Measurements from ENCODE around the gene RBM33. TPM values are rescaled to one million over a fixed set of nuclear protein-coding genes. Genes with fewer than 3 reads are reported as not detected.
A peak's percentile ranks its signal among the peaks of the same experiment; 100 is the strongest.

Gene RBM33
- total RNA-seq, 1 experiment from 2014 or later, result 81.8 TPM

GRCh38 chr7:155800741-155801267 lies 156.3 kb downstream of the RBM33 start (continued):
- TF ChIP-seq, protein P1, sequence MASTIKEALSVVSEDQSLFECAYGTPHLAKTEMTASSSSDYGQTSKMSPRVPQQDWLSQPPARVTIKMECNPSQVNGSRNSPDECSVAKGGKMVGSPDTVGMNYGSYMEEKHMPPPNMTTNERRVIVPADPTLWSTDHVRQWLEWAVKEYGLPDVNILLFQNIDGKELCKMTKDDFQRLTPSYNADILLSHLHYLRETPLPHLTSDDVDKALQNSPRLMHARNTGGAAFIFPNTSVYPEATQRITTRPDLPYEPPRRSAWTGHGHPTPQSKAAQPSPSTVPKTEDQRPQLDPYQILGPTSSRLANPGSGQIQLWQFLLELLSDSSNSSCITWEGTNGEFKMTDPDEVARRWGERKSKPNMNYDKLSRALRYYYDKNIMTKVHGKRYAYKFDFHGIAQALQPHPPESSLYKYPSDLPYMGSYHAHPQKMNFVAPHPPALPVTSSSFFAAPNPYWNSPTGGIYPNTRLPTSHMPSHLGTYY (CRISPR knock-in tag; IDR thresholded peaks at IDR 0.05), result no peak
- TF ChIP-seq, protein P2, sequence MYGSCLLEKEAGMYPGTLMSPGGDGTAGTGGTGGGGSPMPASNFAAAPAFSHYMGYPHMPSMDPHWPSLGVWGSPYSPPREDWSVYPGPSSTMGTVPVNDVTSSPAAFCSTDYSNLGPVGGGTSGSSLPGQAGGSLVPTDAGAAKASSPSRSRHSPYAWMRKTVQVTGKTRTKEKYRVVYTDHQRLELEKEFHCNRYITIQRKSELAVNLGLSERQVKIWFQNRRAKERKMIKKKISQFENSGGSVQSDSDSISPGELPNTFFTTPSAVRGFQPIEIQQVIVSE (CRISPR knock-in tag; IDR thresholded peaks at IDR 0.05; ENCODE audit: borderline replicate concordance), result no peak
- TF ChIP-seq MYBL2 (CRISPR knock-in tag; IDR thresholded peaks at IDR 0.05), result no peak

DNA sequence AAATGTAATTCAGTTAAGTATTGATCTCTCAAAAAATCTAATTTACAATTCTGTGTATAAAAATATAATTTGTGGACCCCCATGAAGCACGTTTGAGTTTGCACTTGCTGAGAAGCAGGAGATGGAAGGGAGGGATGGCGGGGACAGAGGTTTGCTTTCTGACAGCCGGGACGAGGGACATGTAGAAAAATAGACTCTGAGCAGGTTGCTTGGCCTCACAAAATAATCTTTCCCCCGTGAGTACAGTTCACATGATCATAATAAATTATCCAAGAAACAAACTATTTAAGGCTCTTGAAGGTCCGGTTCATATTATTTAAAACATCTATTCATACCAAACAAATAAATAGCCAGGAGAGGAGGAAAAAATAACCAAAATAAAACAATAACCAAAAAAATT lies 157.8 kb downstream of the RBM33 start:
- ChIA-PET CTCF (no interaction called here), POLR2A (no interaction called here)
- Mint-ChIP-seq H3K9me3 (no peaks in the 10 kb centered on the region), H3K27me3 (ENCODE audit: low read depth) (peaks cover 96% of the 10 kb centered on the region), H3K4me1 (peaks cover 15% of the 10 kb centered on the region), H3K36me3 (no peaks in the 10 kb centered on the region), H3K27ac (no peak overlapping the region), H3K4me3 (peak overlapping the region; percentile 44; the same call in 1 of the 2 replicates)
- DNase-seq (ENCODE audit: low spot score), result no peak
- no peak for ATAC-seq
- TF ChIP-seq, protein P3, sequence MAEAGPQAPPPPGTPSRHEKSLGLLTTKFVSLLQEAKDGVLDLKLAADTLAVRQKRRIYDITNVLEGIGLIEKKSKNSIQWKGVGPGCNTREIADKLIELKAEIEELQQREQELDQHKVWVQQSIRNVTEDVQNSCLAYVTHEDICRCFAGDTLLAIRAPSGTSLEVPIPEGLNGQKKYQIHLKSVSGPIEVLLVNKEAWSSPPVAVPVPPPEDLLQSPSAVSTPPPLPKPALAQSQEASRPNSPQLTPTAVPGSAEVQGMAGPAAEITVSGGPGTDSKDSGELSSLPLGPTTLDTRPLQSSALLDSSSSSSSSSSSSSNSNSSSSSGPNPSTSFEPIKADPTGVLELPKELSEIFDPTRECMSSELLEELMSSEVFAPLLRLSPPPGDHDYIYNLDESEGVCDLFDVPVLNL (CRISPR knock-in tag; IDR thresholded peaks at IDR 0.05; ENCODE audit: borderline replicate concordance, low read depth), result no peak
- no peak for TF ChIP-seq ARID4B (CRISPR knock-in tag; IDR thresholded peaks at IDR 0.05; ENCODE audit: borderline replicate concordance)
- TF ChIP-seq ZNF512 (CRISPR knock-in tag; IDR thresholded peaks at IDR 0.05; ENCODE audit: borderline replicate concordance), result no peak
- TF ChIP-seq FOXP1 (CRISPR knock-in tag; IDR thresholded peaks at IDR 0.05; ENCODE audit: borderline replicate concordance), result no peak
- TF ChIP-seq STAT6 (CRISPR knock-in tag; conservative IDR thresholded peaks at IDR 0.05; ENCODE audit: low read depth), result no peak
- no peak for TF ChIP-seq ZNF281 (CRISPR knock-in tag; IDR thresholded peaks at IDR 0.05)
- TF ChIP-seq TEAD1 (CRISPR knock-in tag; IDR thresholded peaks at IDR 0.05), result no peak
- TF ChIP-seq, protein P4, sequence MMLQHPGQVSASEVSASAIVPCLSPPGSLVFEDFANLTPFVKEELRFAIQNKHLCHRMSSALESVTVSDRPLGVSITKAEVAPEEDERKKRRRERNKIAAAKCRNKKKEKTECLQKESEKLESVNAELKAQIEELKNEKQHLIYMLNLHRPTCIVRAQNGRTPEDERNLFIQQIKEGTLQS (CRISPR knock-in tag; conservative IDR thresholded peaks at IDR 0.05), result no peak
- TF ChIP-seq ZNF138 (CRISPR knock-in tag; conservative IDR thresholded peaks at IDR 0.05), result no peak
- no peak for TF ChIP-seq ATF6 (CRISPR knock-in tag; IDR thresholded peaks at IDR 0.05)
- TF ChIP-seq NFYB (CRISPR knock-in tag; conservative IDR thresholded peaks at IDR 0.05; ENCODE audit: low read depth), result no peak

Measured in WTC11 (cell line).